Keratinocyte (primary cell): ENCODE results near the gene IGF2BP2.

Experiments
- EZH2 ChIP-seq: IDR thresholded peaks from one replicate; pipeline ENCODE4 v1.6.1; 2012; ENCODE audit warnings: inconsistent platforms, mild to moderate bottlenecking, low read length, moderate library complexity
- TF ChIP-seq, protein P1 (sequence below), 3 experiments: IDR thresholded peaks in 1 of 3; conservative IDR thresholded peaks in 1 of 3; optimal IDR thresholded peaks in 1 of 3; 2 replicates in 2 of 3; 3 replicates in 1 of 3; pipeline versions ENCODE3 to v1.5.1; 2011; ENCODE audit warnings: low read length in 3 of 3, mild to moderate bottlenecking in 3 of 3, moderate library complexity in 2 of 3, control low read depth in 1 of 3, inconsistent platforms in 1 of 3; ENCODE audit not compliant: insufficient read depth in 2 of 3; ENCODE audit errors: extremely low read depth in 1 of 3

GRCh38 chr3:185866995-185867394, 42.2 kb upstream of the IGF2BP2 start:
- TF ChIP-seq, protein P1, sequence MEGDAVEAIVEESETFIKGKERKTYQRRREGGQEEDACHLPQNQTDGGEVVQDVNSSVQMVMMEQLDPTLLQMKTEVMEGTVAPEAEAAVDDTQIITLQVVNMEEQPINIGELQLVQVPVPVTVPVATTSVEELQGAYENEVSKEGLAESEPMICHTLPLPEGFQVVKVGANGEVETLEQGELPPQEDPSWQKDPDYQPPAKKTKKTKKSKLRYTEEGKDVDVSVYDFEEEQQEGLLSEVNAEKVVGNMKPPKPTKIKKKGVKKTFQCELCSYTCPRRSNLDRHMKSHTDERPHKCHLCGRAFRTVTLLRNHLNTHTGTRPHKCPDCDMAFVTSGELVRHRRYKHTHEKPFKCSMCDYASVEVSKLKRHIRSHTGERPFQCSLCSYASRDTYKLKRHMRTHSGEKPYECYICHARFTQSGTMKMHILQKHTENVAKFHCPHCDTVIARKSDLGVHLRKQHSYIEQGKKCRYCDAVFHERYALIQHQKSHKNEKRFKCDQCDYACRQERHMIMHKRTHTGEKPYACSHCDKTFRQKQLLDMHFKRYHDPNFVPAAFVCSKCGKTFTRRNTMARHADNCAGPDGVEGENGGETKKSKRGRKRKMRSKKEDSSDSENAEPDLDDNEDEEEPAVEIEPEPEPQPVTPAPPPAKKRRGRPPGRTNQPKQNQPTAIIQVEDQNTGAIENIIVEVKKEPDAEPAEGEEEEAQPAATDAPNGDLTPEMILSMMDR (optimal IDR thresholded peaks at IDR 0.05 in 1 of 3, IDR thresholded peaks at IDR 0.05 in 1 of 3, conservative IDR thresholded peaks at IDR 0.05 in 1 of 3; ENCODE audit: extremely low read depth in 1 of 3, insufficient read depth in 2 of 3, low read length in 3 of 3) = no peak
- TF ChIP-seq EZH2 = no peak
